Keratinocyte (primary cell): ENCODE results near the gene ASB6. TPM values are rescaled to one million over a fixed set of nuclear protein-coding genes. Genes with fewer than 3 reads are reported as not detected.

Experiments
- DNase-seq: peaks from one replicate; pipeline ENCODE4 v3.0.0-alpha.2; 2011; ENCODE audit warnings: low read depth, missing footprints, low spot score
- FAIRE-seq: peaks from 2 replicates; lab custom pipeline; 2011; peaks lifted over from hg19 to GRCh38; lab: Jason Lieb, UNC
- H2AFZ ChIP-seq: 2 replicates; pipeline ENCODE4 v1.6.0; 2012; ENCODE audit warnings: low read length, control low read depth, inconsistent platforms; ENCODE audit not compliant: control insufficient read depth
- H3K27ac ChIP-seq: 2 replicates; pipeline ENCODE4 v1.5.1; 2011; ENCODE audit warnings: low read length; ENCODE audit not compliant: control insufficient read depth, insufficient read depth
- H3K27me3 ChIP-seq: 3 replicates; pipeline ENCODE4 v1.6.0; 2011; ENCODE audit warnings: low read length; ENCODE audit not compliant: control insufficient read depth, insufficient read depth; ENCODE audit errors: extremely low read depth
- H3K36me3 ChIP-seq, 2 experiments: 2 replicates in 1 of 2; 3 replicates in 1 of 2; pipeline ENCODE4 v1.5.1; 2011; ENCODE audit warnings: low read length in 2 of 2, mild to moderate bottlenecking in 1 of 2; ENCODE audit not compliant: control insufficient read depth in 2 of 2, insufficient read depth in 2 of 2; ENCODE audit errors: extremely low read depth in 1 of 2
- H3K4me1 ChIP-seq: 3 replicates; pipeline ENCODE4 v1.5.1; 2011; ENCODE audit warnings: low read length; ENCODE audit not compliant: control insufficient read depth, insufficient read depth; ENCODE audit errors: extremely low read depth
- H3K4me2 ChIP-seq: 3 replicates; pipeline ENCODE4 v1.6.0; 2011; ENCODE audit warnings: low read depth, low read length; ENCODE audit not compliant: control insufficient read depth, insufficient read depth; ENCODE audit errors: extremely low read depth
- H3K4me3 ChIP-seq, 3 experiments: fragments of 200-600 bp in 1 of 3; sonication (generic) in 1 of 3; 2 replicates in 2 of 3; 3 replicates in 1 of 3; pipeline ENCODE4 v1.5.1; 2011 to 2016; ENCODE audit warnings: low read length in 3 of 3, mild to moderate bottlenecking in 3 of 3, control low read depth in 2 of 3, inconsistent platforms in 1 of 3, low read depth in 1 of 3, mixed read lengths in 1 of 3, mixed run types in 1 of 3, moderate library complexity in 1 of 3; ENCODE audit not compliant: control insufficient read depth in 2 of 3, insufficient read depth in 2 of 3; ENCODE audit errors: extremely low read depth in 1 of 3
- H3K79me2 ChIP-seq: 2 replicates; pipeline ENCODE4 v1.6.0; 2012; ENCODE audit warnings: low read length; ENCODE audit not compliant: control insufficient read depth, insufficient read depth
- H3K9ac ChIP-seq: 3 replicates; pipeline ENCODE4 v1.6.0; 2011; ENCODE audit warnings: low read length; ENCODE audit not compliant: control insufficient read depth, insufficient read depth; ENCODE audit errors: extremely low read depth
- H3K9me1 ChIP-seq: 3 replicates; pipeline ENCODE4 v1.6.0; 2011; ENCODE audit warnings: low read length; ENCODE audit not compliant: control insufficient read depth, insufficient read depth; ENCODE audit errors: extremely low read depth
- H3K9me3 ChIP-seq: 2 replicates; pipeline ENCODE4 v1.5.1; 2012; ENCODE audit warnings: low read depth, low read length; ENCODE audit not compliant: control insufficient read depth
- H4K20me1 ChIP-seq: 3 replicates; pipeline ENCODE4 v1.6.0; 2011; ENCODE audit warnings: low read length; ENCODE audit not compliant: control insufficient read depth, insufficient read depth; ENCODE audit errors: extremely low read depth
- EZH2 ChIP-seq: IDR thresholded peaks from one replicate; pipeline ENCODE4 v1.6.1; 2012; ENCODE audit warnings: inconsistent platforms, mild to moderate bottlenecking, low read length, moderate library complexity
- dilution Hi-C: fragments of 300-500 bp; cut with MboI; formaldehyde crosslinking; loops from one replicate; pipeline ENCODE4 v1.7.0; 2020; ENCODE audit warnings: low sequenced_read_pairs; ENCODE audit not compliant: extremely low pct_ligation_motif_present
- polyA plus RNA-seq, 5 experiments: library from polyadenylated mRNA; depleted of rRNA in 3 of 5; stranded (reverse) in 3 of 5; stranded (forward) in 1 of 5; unstranded in 1 of 5; fragments of >200 nt; gene quantifications; 1 replicate in 1 of 5; 2 replicates in 3 of 5; 3 replicates in 1 of 5; pipeline versions ENCODE4 v1.2.1 to v1.2.3, GENCODE V29; 2011 to 2012; ENCODE audit warnings: missing spikeins in 2 of 5, low read depth in 1 of 5, low replicate concordance in 1 of 5
- TF ChIP-seq, protein P1 (sequence below), 3 experiments: IDR thresholded peaks in 1 of 3; conservative IDR thresholded peaks in 1 of 3; optimal IDR thresholded peaks in 1 of 3; 2 replicates in 2 of 3; 3 replicates in 1 of 3; pipeline versions ENCODE3 to v1.5.1; 2011; ENCODE audit warnings: low read length in 3 of 3, mild to moderate bottlenecking in 3 of 3, moderate library complexity in 2 of 3, control low read depth in 1 of 3, inconsistent platforms in 1 of 3; ENCODE audit not compliant: insufficient read depth in 2 of 3; ENCODE audit errors: extremely low read depth in 1 of 3

ASB6 gene
- polyA plus RNA-seq, 1 donor (not counting 4 experiments of a cell fraction or from before 2014, with no cell fraction given) = 16.3 TPM

DNA sequence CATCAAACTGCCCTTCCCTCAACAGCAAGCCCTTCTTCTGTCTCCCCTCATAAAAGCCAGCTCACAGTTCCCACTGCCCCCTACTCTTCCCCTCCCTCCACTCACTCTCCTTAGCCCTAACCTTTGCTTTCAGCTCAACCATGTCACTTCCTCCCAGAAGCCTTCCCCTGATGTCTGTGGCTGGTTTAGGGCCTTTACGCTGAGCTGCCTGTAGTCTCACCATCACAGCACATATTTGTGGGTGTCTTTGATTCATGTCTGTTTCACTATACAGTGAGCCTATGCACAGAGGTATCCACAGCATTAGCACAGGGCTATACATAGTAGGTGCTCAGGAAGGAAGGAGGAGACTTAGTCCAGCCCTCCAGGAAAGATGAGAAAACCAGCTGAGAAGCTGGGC, 55.7 kb downstream of the ASB6 start:
- Histone ChIP-seq H3K9me1 (no peaks in the 10 kb centered on the region), H3K36me3 (no peaks in the 10 kb centered on the region), H3K9ac (no peak overlapping the region), H3K27ac (no peak overlapping the region), H3K4me2 (no peak overlapping the region), H3K9me3 (no peaks in the 10 kb centered on the region), H2AFZ (no peak overlapping the region), H3K4me1 (no peaks in the 10 kb centered on the region), H3K4me3 (no peak overlapping the region), H3K79me2 (no peaks in the 10 kb centered on the region), H4K20me1 (no peaks in the 10 kb centered on the region), H3K27me3 (no peaks in the 10 kb centered on the region)
- dilution Hi-C loops = no loop called here
- TF ChIP-seq EZH2 = no peak
- TF ChIP-seq, protein P1, sequence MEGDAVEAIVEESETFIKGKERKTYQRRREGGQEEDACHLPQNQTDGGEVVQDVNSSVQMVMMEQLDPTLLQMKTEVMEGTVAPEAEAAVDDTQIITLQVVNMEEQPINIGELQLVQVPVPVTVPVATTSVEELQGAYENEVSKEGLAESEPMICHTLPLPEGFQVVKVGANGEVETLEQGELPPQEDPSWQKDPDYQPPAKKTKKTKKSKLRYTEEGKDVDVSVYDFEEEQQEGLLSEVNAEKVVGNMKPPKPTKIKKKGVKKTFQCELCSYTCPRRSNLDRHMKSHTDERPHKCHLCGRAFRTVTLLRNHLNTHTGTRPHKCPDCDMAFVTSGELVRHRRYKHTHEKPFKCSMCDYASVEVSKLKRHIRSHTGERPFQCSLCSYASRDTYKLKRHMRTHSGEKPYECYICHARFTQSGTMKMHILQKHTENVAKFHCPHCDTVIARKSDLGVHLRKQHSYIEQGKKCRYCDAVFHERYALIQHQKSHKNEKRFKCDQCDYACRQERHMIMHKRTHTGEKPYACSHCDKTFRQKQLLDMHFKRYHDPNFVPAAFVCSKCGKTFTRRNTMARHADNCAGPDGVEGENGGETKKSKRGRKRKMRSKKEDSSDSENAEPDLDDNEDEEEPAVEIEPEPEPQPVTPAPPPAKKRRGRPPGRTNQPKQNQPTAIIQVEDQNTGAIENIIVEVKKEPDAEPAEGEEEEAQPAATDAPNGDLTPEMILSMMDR (optimal IDR thresholded peaks at IDR 0.05 in 1 of 3, IDR thresholded peaks at IDR 0.05 in 1 of 3, conservative IDR thresholded peaks at IDR 0.05 in 1 of 3; ENCODE audit: extremely low read depth in 1 of 3, insufficient read depth in 2 of 3, low read length in 3 of 3) = no peak
- FAIRE-seq (no peak), DNase-seq (no peak)

DNA sequence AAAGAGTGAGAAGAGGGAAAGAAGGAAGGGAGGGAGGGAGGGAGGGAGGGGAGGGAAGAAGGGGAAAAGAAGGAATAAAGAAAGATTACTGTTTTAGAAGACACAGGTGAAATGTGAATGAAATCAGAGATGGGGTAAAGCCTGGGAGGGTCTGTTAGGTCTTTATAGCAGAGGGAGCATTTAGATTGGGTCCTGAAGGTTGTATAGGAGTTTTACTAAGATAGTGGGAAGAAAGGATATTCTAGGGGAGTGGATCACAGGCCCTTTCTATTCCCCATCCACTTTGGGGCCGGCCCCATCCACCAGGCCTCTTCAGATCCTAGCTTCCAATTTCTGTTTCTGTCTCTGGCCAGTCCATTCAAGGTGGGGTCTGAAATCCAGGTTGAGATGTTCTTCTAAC, 56.6 kb downstream of the ASB6 start:
- no peak for FAIRE-seq
- no peak for TF ChIP-seq EZH2
- TF ChIP-seq, protein P1 (optimal IDR thresholded peaks at IDR 0.05 in 1 of 3, IDR thresholded peaks at IDR 0.05 in 1 of 3, conservative IDR thresholded peaks at IDR 0.05 in 1 of 3; ENCODE audit: extremely low read depth in 1 of 3, insufficient read depth in 2 of 3, low read length in 3 of 3) = no peak
- Histone ChIP-seq H3K79me2 (no peaks in the 10 kb centered on the region), H3K27ac (no peak overlapping the region), H3K9ac (no peak overlapping the region), H3K9me1 (no peaks in the 10 kb centered on the region), H4K20me1 (no peaks in the 10 kb centered on the region), H3K27me3 (no peaks in the 10 kb centered on the region), H3K4me1 (no peaks in the 10 kb centered on the region), H3K9me3 (no peaks in the 10 kb centered on the region), H3K4me3 (no peak overlapping the region), H2AFZ (no peak overlapping the region), H3K4me2 (no peak overlapping the region), H3K36me3 (no peaks in the 10 kb centered on the region)
- DNase-seq = no peak
- dilution Hi-C loops = no loop called here

Other genes with a start within 250 kb of the ASB6 start
- not detected in 3 replicates for gene C9orf50, start 21.1 kb downstream of the ASB6 start, polyA plus RNA-seq
- gene NTMT1, start 16.0 kb downstream of the ASB6 start, polyA plus RNA-seq = 46.0 to 50.2 TPM (median 48.2 TPM) in 3 replicates
- 0.06 to 0.19 TPM in 2 of 3 replicates, not detected in the other for gene PRRX2, start 23.5 kb upstream of the ASB6 start, polyA plus RNA-seq
- 16.3 to 34.1 TPM (median 19.7 TPM) in 3 replicates for gene PTGES, start 110.9 kb upstream of the ASB6 start, polyA plus RNA-seq
- 24.2 to 26.5 TPM (median 26.3 TPM) in 3 replicates for gene TOR1B, start 161.0 kb upstream of the ASB6 start, polyA plus RNA-seq
- 60.6 to 76.1 TPM (median 61.5 TPM) in 3 replicates for gene TOR1A, start 182.0 kb upstream of the ASB6 start, polyA plus RNA-seq
- gene C9orf78, start 193.1 kb upstream of the ASB6 start, polyA plus RNA-seq = 37.4 to 69.9 TPM (median 66.5 TPM) in 3 replicates
- 6.4 to 10.0 TPM (median 9.1 TPM) in 3 replicates for gene USP20, start 193.3 kb upstream of the ASB6 start, polyA plus RNA-seq